HG03025 (cell line): ENCODE data around the gene NAP1L4.

ENCODE experiments used
- ATAC-seq: cut with Tn5 transposase; IDR thresholded peaks from one replicate; pipeline ENCODE4 v1.9.1; 2021; ENCODE audit warnings: mild to moderate bottlenecking, moderate library complexity; ENCODE audit not compliant: unreplicated experiment, low FRiP score

NAP1L4 gene

GRCh38 chr11:2964782-2965181 is 27.3 kb downstream of the NAP1L4 start:
- no peak for ATAC-seq

GRCh38 chr11:2963761-2964160 is 28.4 kb downstream of the NAP1L4 start:
- ATAC-seq: no peak

GRCh38 chr11:2963112-2963754 is 28.9 kb downstream of the NAP1L4 start:
- no peak for ATAC-seq

- ATAC-seq: no peak
Measured at GRCh38 chr11:2961080-2961479, 31.0 kb downstream of the NAP1L4 start.

GRCh38 chr11:2960139-2960538 is 32.0 kb downstream of the NAP1L4 start:
- ATAC-seq: no peak

GRCh38 chr11:2958251-2958650 is 33.9 kb downstream of the NAP1L4 start:
- no peak for ATAC-seq

- no peak for ATAC-seq
Measured at GRCh38 chr11:2955906-2956476, 36.1 kb downstream of the NAP1L4 start.

- no peak for ATAC-seq
Measured at GRCh38 chr11:2954263-2954662, 37.9 kb downstream of the NAP1L4 start.

- no peak for ATAC-seq
Measured at GRCh38 chr11:2952290-2952689, 39.8 kb downstream of the NAP1L4 start.

- ATAC-seq: no peak
Measured at GRCh38 chr11:2951231-2952110, 40.7 kb downstream of the NAP1L4 start.

- ATAC-seq: no peak
Measured at GRCh38 chr11:2950825-2951224, 41.3 kb downstream of the NAP1L4 start.

- no peak for ATAC-seq
Measured at GRCh38 chr11:2949920-2950319, 42.2 kb downstream of the NAP1L4 start.

GRCh38 chr11:2947744-2948143 is 44.4 kb downstream of the NAP1L4 start:
- no peak for ATAC-seq

GRCh38 chr11:2945757-2946287 is 46.3 kb downstream of the NAP1L4 start:
- ATAC-seq: no peak

GRCh38 chr11:2945031-2945756 is 46.9 kb downstream of the NAP1L4 start:
- no peak for ATAC-seq

- no peak for ATAC-seq
Measured at GRCh38 chr11:2944530-2944929, 47.6 kb downstream of the NAP1L4 start.

- no peak for ATAC-seq
Measured at GRCh38 chr11:2943711-2944118, 48.4 kb downstream of the NAP1L4 start.

- ATAC-seq: no peak
Measured at GRCh38 chr11:2942872-2943710, 49.0 kb downstream of the NAP1L4 start.

GRCh38 chr11:2942447-2942846 is 49.7 kb downstream of the NAP1L4 start:
- no peak for ATAC-seq
